BJ (cell line): Measurements from ENCODE around the gene ECM1. TPM values are rescaled to one million over a fixed set of nuclear protein-coding genes. Genes with fewer than 3 reads are reported as not detected.
A peak's percentile ranks its signal among the peaks of the same experiment; 100 is the strongest.

Experiments
- CTCF ChIA-PET: fragments of 350-600 bp; formaldehyde crosslinking; extraction: SDS; loops from one replicate; lab custom pipeline; 2021; ENCODE audit warnings: antibody characterized with exemption, inconsistent platforms; lab: Yijun Ruan, JAX
- POLR2A ChIA-PET: fragments of 300-600 bp; sonication (Branson Sonifier 250); formaldehyde crosslinking; extraction: SDS; loops from one replicate; lab custom pipeline; 2021; ENCODE audit warnings: antibody characterized with exemption; lab: Charles Lee
- DNase-seq: peaks from one replicate; pipeline ENCODE4 v3.0.0-alpha.2; 2011; ENCODE audit warnings: low read depth
- H3K27me3 ChIP-seq: 2 replicates; pipeline ENCODE4 v1.6.0; 2011; ENCODE audit warnings: low read length; ENCODE audit not compliant: control insufficient read depth, insufficient read depth
- H3K36me3 ChIP-seq: 2 replicates; pipeline ENCODE4 v1.5.1; 2011; ENCODE audit warnings: low read length; ENCODE audit not compliant: control insufficient read depth, insufficient read depth
- H3K4me3 ChIP-seq: 2 replicates; pipeline ENCODE4 v1.5.1; 2011; ENCODE audit warnings: low read depth, mild to moderate bottlenecking, control low read depth, low read length
- CTCF ChIP-seq: IDR thresholded peaks from 2 replicates; pipeline ENCODE4 v1.5.1; 2011; ENCODE audit warnings: low read depth, mild to moderate bottlenecking, control low read depth, inconsistent platforms, low read length, moderate library complexity; ENCODE audit not compliant: insufficient read depth
- polyA plus RNA-seq: library from polyadenylated mRNA; depleted of rRNA; stranded (reverse); fragments of >200 nt; gene quantifications from 2 replicates; pipeline ENCODE4 v1.2.3, GENCODE V29; 2011; rRNA removed
- small RNA-seq: library from RNA; depleted of rRNA; stranded (forward); fragments of <200 nt; gene quantifications from one replicate; pipeline ENCODE3, GENCODE V24; 2012; ENCODE audit warnings: low replicate concordance, low read depth; ENCODE audit not compliant: insufficient read length

ECM1 gene
- polyA plus RNA-seq, 1 experiment, result 204 TPM

GRCh38 chr1:150560576-150561253 is 52.8 kb downstream of the ECM1 start:
- Histone ChIP-seq H3K4me3 (peak overlapping the region; percentile 47), H3K36me3 (peaks cover 6% of the 10 kb centered on the region), H3K27me3 (no peaks in the 10 kb centered on the region)
- DNase-seq, result no peak
- ChIA-PET POLR2A (interaction anchor here (0.5 to 1.2 kb wide), 2 partner anchors 19 to 500 kb away, joined by 4 to 5 read pairs; partner anchors contain the start of gene MCL1), CTCF (interaction anchor here (0.6 to 9.9 kb wide), 42 partner anchors 9 to 435 kb away, joined by 3 to 121 read pairs (median 5); partner anchors contain the start of genes ADAMTSL4, CTSK, ECM1 and ENSA)
- TF ChIP-seq CTCF, result peak; percentile 90

GRCh38 chr1:150561254-150561973 is 53.5 kb downstream of the ECM1 start:
- peak; percentile 90 for DNase-seq
- no peaks in the 10 kb centered on the region for H3K27me3 ChIP-seq
- ChIA-PET CTCF (interaction anchor here (0.6 to 9.9 kb wide), 36 partner anchors 9 to 417 kb away, joined by 3 to 121 read pairs (median 4); partner anchors contain the start of genes ADAMTSL4, CTSK, ENSA and MCL1), POLR2A (interaction anchor here (1.2 to 3.9 kb wide), 2 partner anchors 18 kb away, joined by 5 to 22 read pairs; partner anchors contain the start of gene MCL1)
- peak overlapping the region; percentile 47 for H3K4me3 ChIP-seq
- 0 out of 2 replicates have a peak, but pooled peaks have one; percentile 18 for TF ChIP-seq CTCF
- H3K36me3 ChIP-seq, result peaks cover 5% of the 10 kb centered on the region

GRCh38 chr1:150561974-150562445 is 54.1 kb downstream of the ECM1 start:
- TF ChIP-seq CTCF, result no peak
- H3K36me3 ChIP-seq, result peaks cover 5% of the 10 kb centered on the region
- H3K27me3 ChIP-seq, result no peaks in the 10 kb centered on the region
- H3K4me3 ChIP-seq, result peak overlapping the region; percentile 34
- DNase-seq, result peak; percentile 69
- ChIA-PET CTCF (interaction anchor here (1.0 to 9.9 kb wide), 13 partner anchors 12 to 360 kb away, joined by 3 to 121 read pairs (median 15); partner anchors contain the start of genes CTSK, ENSA and MCL1), POLR2A (interaction anchor here (0.6 to 3.9 kb wide), 2 partner anchors 17 to 251 kb away, joined by 15 to 22 read pairs; partner anchors contain the start of gene MCL1)

GRCh38 chr1:150562446-150563339 is 54.8 kb downstream of the ECM1 start:
- ChIA-PET POLR2A (interaction anchor here (0.6 to 3.9 kb wide), 2 partner anchors 17 to 250 kb away, joined by 15 to 22 read pairs; partner anchors contain the start of gene MCL1), CTCF (interaction anchor here (1.0 to 9.9 kb wide), 10 partner anchors 13 to 256 kb away, joined by 3 to 121 read pairs (median 16); partner anchors contain the start of genes CTSK, ENSA and MCL1)
- DNase-seq, result no peak
- H3K4me3 ChIP-seq, result no peak overlapping the region
- H3K27me3 ChIP-seq, result no peaks in the 10 kb centered on the region
- TF ChIP-seq CTCF, result no peak
- peaks cover 1% of the 10 kb centered on the region for H3K36me3 ChIP-seq

Small RNA genes within 50 kb of the gene (small RNA-seq; reads per million reads assigned to genes)
- gene MIR4257, result not detected

Other genes with a start within 250 kb of the ECM1 start
- gene APH1A, start 239.1 kb upstream of the ECM1 start, polyA plus RNA-seq, result 156 and 172 TPM in 2 replicates
- gene C1orf54, start 235.3 kb upstream of the ECM1 start, polyA plus RNA-seq, result 9.4 and 17.1 TPM in 2 replicates
- 17.2 and 18.7 TPM in 2 replicates for gene CIART, start 225.6 kb upstream of the ECM1 start, polyA plus RNA-seq
- 30.5 and 69.2 TPM in 2 replicates for gene MRPS21, start 214.2 kb upstream of the ECM1 start, polyA plus RNA-seq
- gene PRPF3, start 186.6 kb upstream of the ECM1 start, polyA plus RNA-seq, result 20.5 and 25.5 TPM in 2 replicates
- 15.1 and 16.4 TPM in 2 replicates for gene RPRD2, start 144.0 kb upstream of the ECM1 start, polyA plus RNA-seq
- gene TARS2, start 20.7 kb upstream of the ECM1 start, polyA plus RNA-seq, result 12.6 and 17.7 TPM in 2 replicates
- 0.17 TPM in 1 of 2 replicates, not detected in the other for gene FALEC, start 7.6 kb downstream of the ECM1 start, polyA plus RNA-seq
- gene ADAMTSL4, start 41.3 kb downstream of the ECM1 start, polyA plus RNA-seq, result 6.1 and 8.6 TPM in 2 replicates
- gene MCL1, start 71.5 kb downstream of the ECM1 start, polyA plus RNA-seq, result 45.4 and 80.5 TPM in 2 replicates
- gene ENSA, start 121.5 kb downstream of the ECM1 start, polyA plus RNA-seq, result 35.8 and 47.2 TPM in 2 replicates
- gene GOLPH3L, start 189.0 kb downstream of the ECM1 start, polyA plus RNA-seq, result 14.6 and 30.9 TPM in 2 replicates
- 0.07 and 0.10 TPM in 2 replicates for gene HORMAD1, start 212.8 kb downstream of the ECM1 start, polyA plus RNA-seq